ENCODE measurements around the gene NGRN. TPM values are rescaled to one million over a fixed set of nuclear protein-coding genes. Genes with fewer than 3 reads are reported as not detected.
A peak's percentile ranks its signal among the peaks of the same experiment; 100 is the strongest.
"Not testable (repeated sequence)": the region's sequence is repeated elsewhere in the genome, so short reads cannot be mapped to it uniquely, and the experiment has no call there.

The NGRN gene
- total RNA-seq, 1 donor: 88.9 TPM

GRCh38 chr15:90295270-90295648 lies 29.8 kb downstream of the NGRN start:
- no peak for TF ChIP-seq CTCF (IDR thresholded peaks at IDR 0.05; ENCODE audit: insufficient read depth, low read depth, low read length)
- no peak for DNase-seq (ENCODE audit: low read depth)
- no peak overlapping the region for H3K4me3 ChIP-seq (ENCODE audit: low read depth, low read length)

- DNase-seq (ENCODE audit: low read depth): peak; percentile 8
- not testable (repeated sequence) for H3K4me3 ChIP-seq (ENCODE audit: low read depth, low read length)
Measured at GRCh38 chr15:90296316-90296884, 30.9 kb downstream of the NGRN start.

GRCh38 chr15:90297021-90297420 lies 31.5 kb downstream of the NGRN start:
- no peak for TF ChIP-seq CTCF (IDR thresholded peaks at IDR 0.05; ENCODE audit: insufficient read depth, low read depth, low read length)

GRCh38 chr15:90300541-90300940 lies 35.1 kb downstream of the NGRN start:
- H3K4me3 ChIP-seq (ENCODE audit: low read depth, low read length): no peak overlapping the region
- DNase-seq (ENCODE audit: low read depth): no peak
- no peak for TF ChIP-seq CTCF (IDR thresholded peaks at IDR 0.05; ENCODE audit: insufficient read depth, low read depth, low read length)

More at GRCh38 chr15:90297021-90297420, 31.5 kb downstream of the NGRN start:
- no peak for DNase-seq (ENCODE audit: low read depth)
- no peak overlapping the region for H3K4me3 ChIP-seq (ENCODE audit: low read depth, low read length)

- no peak overlapping the region for H3K4me3 ChIP-seq (ENCODE audit: low read depth, low read length)
- peak; percentile 93 for TF ChIP-seq CTCF (IDR thresholded peaks at IDR 0.05; ENCODE audit: insufficient read depth, low read depth, low read length)
- peak; percentile 55 for DNase-seq (ENCODE audit: low read depth)
Measured at GRCh38 chr15:90300988-90301706, 35.7 kb downstream of the NGRN start.

- TF ChIP-seq CTCF (IDR thresholded peaks at IDR 0.05; ENCODE audit: insufficient read depth, low read depth, low read length): no peak
- no peak overlapping the region for H3K4me3 ChIP-seq (ENCODE audit: low read depth, low read length)
- no peak for DNase-seq (ENCODE audit: low read depth)
Measured at GRCh38 chr15:90301707-90302300, 36.3 kb downstream of the NGRN start.

GRCh38 chr15:90305355-90305754 lies 39.9 kb downstream of the NGRN start:
- not testable (repeated sequence) for DNase-seq (ENCODE audit: low read depth); H3K4me3 ChIP-seq (ENCODE audit: low read depth, low read length)

GRCh38 chr15:90305932-90306331 lies 40.5 kb downstream of the NGRN start:
- DNase-seq (ENCODE audit: low read depth): peak; percentile 33
- H3K4me3 ChIP-seq (ENCODE audit: low read depth, low read length): no peak overlapping the region
- no peak for TF ChIP-seq CTCF (IDR thresholded peaks at IDR 0.05; ENCODE audit: insufficient read depth, low read depth, low read length)
